PC-3 (cell line): ENCODE measurements around the gene C11orf87. TPM values are rescaled to one million over a fixed set of nuclear protein-coding genes. Genes with fewer than 3 reads are reported as not detected.
A peak's percentile ranks its signal among the peaks of the same experiment; 100 is the strongest.

ENCODE experiments used
- ATAC-seq: fragments of 200-7000 bp; cut with Tn5 transposase; 2 replicates; pipeline ENCODE4 v1.9.1; 2020; ENCODE audit warnings: mild to moderate bottlenecking, moderate library complexity
- BruUV-seq: library from RNA; stranded (reverse); fragments of 400-500 nt; replicated peaks from 2 replicates; lab custom pipeline; 2021; lab: Mats Ljungman, UMichigan
- CTCF ChIA-PET: fragments of 300-600 bp; sonication (Branson Sonifier 250); formaldehyde crosslinking; loops from one replicate; lab custom pipeline; 2022; ENCODE audit warnings: antibody characterized with exemption; lab: Charles Lee
- POLR2A ChIA-PET: fragments of 300-600 bp; sonication (Branson Sonifier 250); formaldehyde crosslinking; loops from one replicate; lab custom pipeline; 2022; ENCODE audit warnings: antibody characterized with exemption; ENCODE audit not compliant: unreplicated experiment; lab: Charles Lee
- DNase-seq: peaks from one replicate; pipeline ENCODE4 v3.0.0-alpha.2; 2015
- H2AFZ ChIP-seq: fragments of 300-600 bp; sonication (generic); 2 replicates; pipeline ENCODE4 v1.6.0; 2016; ENCODE audit warnings: antibody characterized with exemption, low read length
- H3F3A ChIP-seq: fragments of 300-600 bp; sonication (generic); one replicate; pipeline ENCODE4 v1.6.0; 2017; ENCODE audit warnings: antibody characterized with exemption, low read length, control low read depth, mild to moderate bottlenecking; ENCODE audit not compliant: unreplicated experiment
- H3K27ac ChIP-seq: fragments of 300-600 bp; sonication (generic); 2 replicates; pipeline ENCODE4 v1.5.1; 2016; ENCODE audit warnings: mild to moderate bottlenecking, low read length
- H3K27me3 ChIP-seq: fragments of 300-600 bp; sonication (generic); 2 replicates; pipeline ENCODE4 v1.6.1; 2016; ENCODE audit warnings: low read length, mixed read lengths
- H3K36me3 ChIP-seq: fragments of 300-600 bp; sonication (generic); 2 replicates; pipeline ENCODE4 v1.6.1; 2016; ENCODE audit warnings: low read depth, mixed run types, low read length, mixed read lengths
- H3K4me1 ChIP-seq: fragments of 300-600 bp; sonication (generic); 2 replicates; pipeline ENCODE4 v1.5.1; 2016; ENCODE audit warnings: low read length; ENCODE audit not compliant: insufficient read depth
- H3K4me2 ChIP-seq: fragments of 300-600 bp; sonication (generic); 2 replicates; pipeline ENCODE4 v1.6.0; 2016; ENCODE audit warnings: low read length
- H3K4me3 ChIP-seq: fragments of 300-600 bp; sonication (generic); 2 replicates; pipeline ENCODE4 v1.5.1; 2016; ENCODE audit warnings: mild to moderate bottlenecking, low read length, mixed read lengths
- H3K79me2 ChIP-seq: fragments of 300-600 bp; sonication (generic); 2 replicates; pipeline ENCODE4 v1.6.1; 2017; ENCODE audit warnings: low read length, mixed read lengths
- H3K9ac ChIP-seq: fragments of 300-600 bp; sonication (generic); 2 replicates; pipeline ENCODE4 v1.6.0; 2016; ENCODE audit warnings: mild to moderate bottlenecking, low read length
- H3K9me2 ChIP-seq: fragments of 300-600 bp; sonication (generic); replicated peaks from 2 replicates; pipeline ENCODE4 v1.6.1; 2016; ENCODE audit warnings: mixed run types, low read length, mixed read lengths
- H3K9me3 ChIP-seq: fragments of 300-600 bp; sonication (generic); 2 replicates; pipeline ENCODE4 v1.6.1; 2016; ENCODE audit warnings: low read length, mixed read lengths
- H4K20me1 ChIP-seq: fragments of 300-600 bp; sonication (generic); 2 replicates; pipeline ENCODE4 v1.6.1; 2016; ENCODE audit warnings: low read length, mixed read lengths
- CTCF ChIP-seq: fragments of 300-600 bp; sonication (generic); conservative IDR thresholded peaks from 2 replicates; pipeline ENCODE4 v1.5.1; 2017; ENCODE audit warnings: antibody characterized with exemption, low read depth, mild to moderate bottlenecking, low read length
- EZH2 ChIP-seq: fragments of 300-600 bp; sonication (generic); IDR thresholded peaks from one replicate; pipeline ENCODE4 v1.6.1; 2017; ENCODE audit warnings: antibody characterized with exemption, mild to moderate bottlenecking, low read length; ENCODE audit not compliant: unreplicated experiment
- EZH2phosphoT487 ChIP-seq: fragments of 300-600 bp; sonication (generic); IDR thresholded peaks from 2 replicates; pipeline ENCODE4 v1.6.1; 2018; ENCODE audit warnings: mild to moderate bottlenecking, antibody characterized with exemption, low read length, borderline replicate concordance
- intact Hi-C: fragments of 100-400 bp; cut with micrococcal nuclease; formaldehyde crosslinking; loops from 2 replicates; pipeline ENCODE4 v1.9.0; 2023
- total RNA-seq: library from RNA; depleted of rRNA; stranded (reverse); fragments of >200 nt; gene quantifications from 2 replicates; pipeline ENCODE4 v1.2.3, GENCODE V29; 2014

C11orf87 gene
- total RNA-seq, 1 experiment from 2014 or later = not detected

- intact Hi-C loops = no loop called here
- no peaks in the 10 kb centered on the region for H3K36me3 ChIP-seq
- H3K9me2 ChIP-seq = no peaks in the 10 kb centered on the region
- H3K4me1 ChIP-seq = no peaks in the 10 kb centered on the region
- no peaks in the 10 kb centered on the region for H3K9me3 ChIP-seq
- H3K9ac ChIP-seq = no peak overlapping the region
- DNase-seq = no peak
- no peaks in the 10 kb centered on the region for H3K79me2 ChIP-seq
- no TSS peak for BruUV-seq
- H3K27ac ChIP-seq = no peak overlapping the region
- ATAC-seq = no peak
- CTCF ChIA-PET = no interaction called here
- POLR2A ChIA-PET = no interaction called here
- no peak overlapping the region for H3K4me3 ChIP-seq
- no peak for TF ChIP-seq EZH2phosphoT487
- TF ChIP-seq EZH2 = no peak
- no peak for TF ChIP-seq CTCF
- H3K4me2 ChIP-seq = no peak overlapping the region
- no peak overlapping the region for H2AFZ ChIP-seq
- no peaks in the 10 kb centered on the region for H4K20me1 ChIP-seq
- no peaks in the 10 kb centered on the region for H3F3A ChIP-seq
- H3K27me3 ChIP-seq = peaks cover 6% of the 10 kb centered on the region; the same call in 1 of the 2 replicates
Measured at GRCh38 chr11:109432105-109432504, 10.1 kb downstream of the C11orf87 start.

GRCh38 chr11:109433753-109434256 lies 11.8 kb downstream of the C11orf87 start:
- CTCF ChIA-PET = no interaction called here
- H3K9me2 ChIP-seq = no peaks in the 10 kb centered on the region
- peaks cover 6% of the 10 kb centered on the region; the same call in 1 of the 2 replicates for H3K27me3 ChIP-seq
- no peaks in the 10 kb centered on the region for H3K36me3 ChIP-seq
- POLR2A ChIA-PET = no interaction called here
- H4K20me1 ChIP-seq = no peaks in the 10 kb centered on the region
- H3K9ac ChIP-seq = no peak overlapping the region
- H3K4me2 ChIP-seq = no peak overlapping the region
- H3K4me3 ChIP-seq = no peak overlapping the region
- no peaks in the 10 kb centered on the region for H3K9me3 ChIP-seq
- H2AFZ ChIP-seq = no peak overlapping the region
- no peak for ATAC-seq
- TF ChIP-seq EZH2phosphoT487 (no peak), CTCF (no peak), EZH2 (no peak)
- H3K79me2 ChIP-seq = no peaks in the 10 kb centered on the region
- intact Hi-C loops = no loop called here
- no TSS peak for BruUV-seq
- no peak overlapping the region for H3K27ac ChIP-seq
- H3F3A ChIP-seq = no peaks in the 10 kb centered on the region
- no peaks in the 10 kb centered on the region for H3K4me1 ChIP-seq
- DNase-seq = no peak

- Histone ChIP-seq H3K4me3 (no peak overlapping the region), H3K27ac (no peak overlapping the region), H3K79me2 (no peaks in the 10 kb centered on the region), H3K36me3 (no peaks in the 10 kb centered on the region), H3K9ac (no peak overlapping the region), H3K9me3 (no peaks in the 10 kb centered on the region), H4K20me1 (no peaks in the 10 kb centered on the region), H3K4me1 (no peaks in the 10 kb centered on the region), H2AFZ (no peak overlapping the region), H3K4me2 (no peak overlapping the region), H3F3A (no peaks in the 10 kb centered on the region), H3K9me2 (no peaks in the 10 kb centered on the region), H3K27me3 (peaks cover 6% of the 10 kb centered on the region; the same call in 1 of the 2 replicates)
- ChIA-PET POLR2A (no interaction called here), CTCF (no interaction called here)
- no TSS peak for BruUV-seq
- DNase-seq (peak; percentile 76), ATAC-seq (0 out of 2 replicates have a peak, but pooled peaks have one; percentile 15)
- no peak for TF ChIP-seq EZH2
- TF ChIP-seq CTCF = no peak
- no peak for TF ChIP-seq EZH2phosphoT487
- intact Hi-C loops = no loop called here
Measured at GRCh38 chr11:109435121-109435742, 13.2 kb downstream of the C11orf87 start.
